ENCODE data around the gene LARGE1. TPM values are rescaled to one million over a fixed set of nuclear protein-coding genes. Genes with fewer than 3 reads are reported as not detected.

The LARGE1 gene
- total and polyA plus RNA-seq, 2 of the 8 experiments (the other 6 are each of a cell fraction or from before 2014, with no cell fraction given) = 43.7 to 83.0 TPM

- Histone ChIP-seq H3K79me2 (ENCODE audit: control insufficient read depth in 1 of 2, insufficient read depth in 2 of 2, low read length in 2 of 2) (peaks cover 18 to 22% of the 10 kb centered on the region in 2 experiments), H3K4me3 (ENCODE audit: extremely low read depth in 1 of 4, insufficient read depth in 2 of 4, low read depth in 3 of 4, low read length in 4 of 4) (peak overlapping the region; percentile 55 to 95 (median 58)), H2BK20ac (ENCODE audit: low read length) (no peak overlapping the region), H4K91ac (replicated peaks; ENCODE audit: insufficient read length, low read length) (no peak overlapping the region), H2AFZ (ENCODE audit: low read length) (no peak overlapping the region), H3K14ac (ENCODE audit: insufficient read length) (no peak overlapping the region), H3K23me2 (ENCODE audit: low read depth, low read length) (peaks cover 26% of the 10 kb centered on the region), H2BK15ac (ENCODE audit: low read length) (no peak overlapping the region), H3K9me3 (ENCODE audit: insufficient read depth in 2 of 2, low read depth in 1 of 2, low read length in 1 of 2) (no peaks in the 10 kb centered on the region), H4K5ac (ENCODE audit: insufficient read length, low read depth, low read length) (no peak overlapping the region), H2AK5ac (ENCODE audit: low read depth, low read length) (no peak overlapping the region), H3K79me1 (ENCODE audit: low read depth, low read length) (0 out of 2 replicates have a peak, but pooled peaks cover 2% of the 10 kb centered on the region), H4K8ac (ENCODE audit: extremely low read depth, insufficient read depth, low read length) (no peak overlapping the region), H2BK12ac (ENCODE audit: low read depth, low read length) (no peak overlapping the region), H4K20me1 (replicated peaks in 1 of 2; ENCODE audit: control insufficient read depth in 1 of 2, insufficient read depth in 2 of 2, low read length in 2 of 2) (peaks cover 15 to 16% of the 10 kb centered on the region in 2 experiments), H2BK5ac (ENCODE audit: low read depth, low read length) (no peak overlapping the region), H3K4me1 (replicated peaks in 1 of 4; ENCODE audit: control insufficient read depth in 3 of 4, insufficient read depth in 4 of 4, low read length in 3 of 4) (peaks cover 0 to 12% (median 4%) of the 10 kb centered on the region in 4 experiments; a peak in 5 of 7 replicates), H3K23ac (ENCODE audit: insufficient read length) (no peak overlapping the region), H3K27me3 (replicated peaks in 1 of 4; ENCODE audit: control insufficient read depth in 3 of 4, extremely low read depth in 1 of 4, insufficient read depth in 3 of 4, low read length in 3 of 4) (no peaks in the 10 kb centered on the region; a peak in 1 of 7 replicates), H3K36me3 (ENCODE audit: control insufficient read depth in 2 of 4, insufficient read depth in 4 of 4, low read length in 3 of 4) (no peaks in the 10 kb centered on the region), H3K18ac (ENCODE audit: extremely low read depth, low read length) (peak overlapping the region; percentile 91; the same call in 1 of the 2 replicates), H2BK120ac (replicated peaks; ENCODE audit: low read depth, low read length) (peak overlapping the region; percentile 87), H3K56ac (replicated peaks; ENCODE audit: insufficient read length, low read depth, low read length) (no peak overlapping the region), H3K4me2 (ENCODE audit: insufficient read depth in 1 of 2, low read depth in 2 of 2, low read length in 2 of 2) (peak overlapping the region; percentile 93 to 94), H3K9ac (replicated peaks in 1 of 4; ENCODE audit: extremely low read depth in 1 of 4, low read depth in 3 of 4, low read length in 3 of 4) (0 out of 7 replicates have a peak overlapping the region, but pooled peaks of 1 of the 4 experiments have one; percentile 63), H3K27ac (ENCODE audit: low read depth, low read length) (no peak overlapping the region), H3K4ac (replicated peaks; ENCODE audit: insufficient read length, low read depth, low read length) (peak overlapping the region; percentile 81)
- ChIA-PET POLR2A (ENCODE audit: partially characterized antibody) (interaction anchor here (1.1 to 2.6 kb wide), 3 partner anchors 9 to 26 kb away, joined by 4 to 7 read pairs (median 5); no protein-coding TSS in a partner anchor), CTCF (ENCODE audit: partially characterized antibody) (interaction anchor here (0.6 to 3.6 kb wide), 39 partner anchors 9 to 965 kb away, joined by 3 to 22 read pairs (median 4); no protein-coding TSS in a partner anchor)
- 2% methylated on average over 5 of the region's 5 CpGs; no CpG with 5 or more reads in 1 of the 2 experiments for WGBS, 2 experiments (ENCODE audit: extremely low coverage in 1 of 2, insufficient coverage in 1 of 2, insufficient read length in 1 of 2, insufficient replicate concordance in 2 of 2, low coverage in 1 of 2, low lambda C conversion rate in 2 of 2, missing lambda C conversion rate in 1 of 2)
- no peak for DNase-seq (ENCODE audit: low read depth in 1 of 2, low spot score in 2 of 2)
- FAIRE-seq = no peak
- TF ChIP-seq SAP30 (IDR thresholded peaks at IDR 0.05; ENCODE audit: insufficient read depth, insufficient replicate concordance, low read length) (no peak), POLR2AphosphoS5 (IDR thresholded peaks at IDR 0.05; ENCODE audit: low read depth, low read length) (no peak), CBX5 (IDR thresholded peaks at IDR 0.05; ENCODE audit: low read depth, low read length) (no peak), EGR1 (IDR thresholded peaks at IDR 0.05; ENCODE audit: borderline replicate concordance, low read depth, low read length) (no peak), KDM1A (IDR thresholded peaks at IDR 0.05; ENCODE audit: borderline replicate concordance, low read length) (no peak), SUZ12 (IDR thresholded peaks at IDR 0.05; ENCODE audit: low read length) (no peak), KDM4A (IDR thresholded peaks at IDR 0.05; ENCODE audit: low read depth, low read length, severe bottlenecking) (no peak), SRF (IDR thresholded peaks at IDR 0.05; ENCODE audit: low read depth, low read length) (no peak), SP4 (IDR thresholded peaks at IDR 0.05; ENCODE audit: low read length) (no peak), BRCA1 (IDR thresholded peaks at IDR 0.05; ENCODE audit: low read depth, low read length) (no peak), POU5F1 (IDR thresholded peaks at IDR 0.05; ENCODE audit: low read depth, low read length) (no peak), SP1 (IDR thresholded peaks at IDR 0.05; ENCODE audit: low read depth, low read length) (no peak), SIX5 (IDR thresholded peaks at IDR 0.05; ENCODE audit: low read depth, low read length) (no peak), TBP (IDR thresholded peaks at IDR 0.05; ENCODE audit: low read depth, low read length) (no peak), TEAD4 (IDR thresholded peaks at IDR 0.05; ENCODE audit: low read depth, low read length) (no peak)
These were observed 2.8 kb upstream of the LARGE1 start for GRCh38 chr22:33923033-33923432.
